AG04449 (cell line): ENCODE measurements around the gene BANP.

Experiments used
- CTCF ChIA-PET: fragments of 350-600 bp; formaldehyde crosslinking; extraction: SDS; loops from one replicate; lab custom pipeline; 2021; ENCODE audit warnings: antibody characterized with exemption; lab: Yijun Ruan, JAX
- POLR2A ChIA-PET: fragments of 400-600, 350-600 bp; formaldehyde crosslinking; extraction: SDS; loops from one replicate; lab custom pipeline; 2020; ENCODE audit warnings: antibody characterized with exemption, inconsistent platforms; lab: Yijun Ruan, JAX
- DNase-seq: peaks from one replicate; pipeline ENCODE4 v3.0.0-alpha.2; 2010; ENCODE audit warnings: low read depth, low spot score
- H3K4me3 ChIP-seq: 2 replicates; pipeline ENCODE4 v1.5.1; 2011; ENCODE audit warnings: low read depth, mild to moderate bottlenecking, control low read depth, low read length
- CTCF ChIP-seq: IDR thresholded peaks from one replicate; pipeline ENCODE4 v1.5.1; 2011; ENCODE audit warnings: mild to moderate bottlenecking, moderate library complexity, low read length, control low read depth, inconsistent platforms; ENCODE audit not compliant: insufficient read depth; ENCODE audit errors: missing control alignments

The BANP gene

GRCh38 chr16:88060524-88061219 is 109.4 kb downstream of the BANP start:
- CTCF ChIA-PET, result interaction anchor here (1.6 kb wide), 1 partner anchor 10 kb away, joined by 5 read pairs; no protein-coding TSS in a partner anchor
- TF ChIP-seq CTCF, result no peak
- POLR2A ChIA-PET, result no interaction called here
- no peak for DNase-seq
- no peak overlapping the region for H3K4me3 ChIP-seq

- TF ChIP-seq CTCF, result no peak
- POLR2A ChIA-PET, result no interaction called here
These were observed 110.3 kb downstream of the BANP start for GRCh38 chr16:88061346-88062110.

GRCh38 chr16:88062341-88063210 is 111.3 kb downstream of the BANP start:
- DNase-seq, result peak; percentile 55
- ChIA-PET CTCF (interaction anchor here (0.7 to 1.8 kb wide), 7 partner anchors 10 to 376 kb away, joined by 3 to 5 read pairs (median 4); no protein-coding TSS in a partner anchor), POLR2A (interaction anchor here (1.2 to 1.6 kb wide), 2 partner anchors 48 to 322 kb away, joined by 3 to 4 read pairs; no protein-coding TSS in a partner anchor)
- TF ChIP-seq CTCF, result no peak
- H3K4me3 ChIP-seq, result peak overlapping the region; percentile 20

More at GRCh38 chr16:88061346-88062110, 110.3 kb downstream of the BANP start:
- DNase-seq, result no peak
- H3K4me3 ChIP-seq, result no peak overlapping the region
- CTCF ChIA-PET, result interaction anchor here (1.6 to 1.8 kb wide), 2 partner anchors 9 to 11 kb away, joined by 5 read pairs; no protein-coding TSS in a partner anchor

- POLR2A ChIA-PET, result interaction anchor here (1.2 to 1.6 kb wide), 2 partner anchors 49 to 321 kb away, joined by 3 to 4 read pairs; no protein-coding TSS in a partner anchor
- CTCF ChIA-PET, result interaction anchor here (0.7 to 2.1 kb wide), 9 partner anchors 8 to 375 kb away, joined by 3 to 7 read pairs (median 4); no protein-coding TSS in a partner anchor
These were observed 112.1 kb downstream of the BANP start for GRCh38 chr16:88063211-88063773.

More at GRCh38 chr16:88063211-88063773, 112.1 kb downstream of the BANP start:
- peak; percentile 59 for DNase-seq
- no peak overlapping the region; the same call in 1 of the 2 replicates for H3K4me3 ChIP-seq
- TF ChIP-seq CTCF, result peak; percentile 59
